HG03103 (cell line): ENCODE data around the gene PRRC2B.

Experiments used
- ATAC-seq: cut with Tn5 transposase; IDR thresholded peaks from one replicate; pipeline ENCODE4 v1.9.1; 2021; ENCODE audit warnings: low read depth; ENCODE audit not compliant: unreplicated experiment

The PRRC2B gene

DNA sequence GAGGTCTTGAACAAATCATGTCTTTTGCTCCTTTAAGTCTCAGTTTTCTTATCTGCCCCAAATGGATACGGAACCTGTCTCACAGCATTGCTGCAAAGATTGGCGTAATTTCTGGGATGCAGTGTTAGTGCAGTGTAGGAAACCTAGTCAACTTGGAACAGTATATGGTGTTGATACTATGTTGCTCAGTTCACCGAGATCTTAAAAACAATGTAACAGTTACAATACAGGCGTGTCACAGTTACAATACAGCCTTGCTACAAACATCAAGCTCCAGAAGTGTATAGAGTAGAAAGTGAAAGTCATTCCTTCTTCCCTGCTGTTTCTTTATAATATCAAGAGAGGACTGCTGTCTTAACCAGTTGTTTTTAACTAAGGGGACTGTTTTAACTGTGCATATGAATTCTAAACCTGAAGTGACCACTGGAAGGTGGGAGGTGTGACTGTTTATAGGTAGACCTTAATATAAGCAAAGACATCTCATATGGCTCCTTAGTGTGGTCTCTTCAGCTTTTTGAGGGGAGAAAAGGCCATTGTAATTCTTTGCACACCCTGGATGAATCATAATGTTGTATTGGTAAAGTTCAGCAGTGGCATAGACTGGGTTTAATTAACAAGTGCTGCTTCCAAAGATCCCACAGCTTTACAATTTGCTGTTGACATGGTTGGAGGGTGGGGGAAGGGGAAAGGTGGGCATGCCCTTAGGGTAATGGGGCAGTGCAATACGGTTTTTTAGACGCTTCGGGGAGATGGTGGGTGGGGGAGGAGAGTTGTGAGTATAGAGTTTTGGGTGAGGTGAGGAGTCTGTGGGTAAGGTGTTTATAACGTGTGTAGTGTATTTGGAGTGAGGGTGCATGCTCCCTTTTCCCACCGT is 12.9 kb downstream of the PRRC2B start:
- no peak for ATAC-seq

- no peak for ATAC-seq
These were observed 13.9 kb downstream of the PRRC2B start for GRCh38 chr9:131407717-131408195.

- ATAC-seq, result no peak
These were observed 15.6 kb downstream of the PRRC2B start for GRCh38 chr9:131409458-131409992.

DNA sequence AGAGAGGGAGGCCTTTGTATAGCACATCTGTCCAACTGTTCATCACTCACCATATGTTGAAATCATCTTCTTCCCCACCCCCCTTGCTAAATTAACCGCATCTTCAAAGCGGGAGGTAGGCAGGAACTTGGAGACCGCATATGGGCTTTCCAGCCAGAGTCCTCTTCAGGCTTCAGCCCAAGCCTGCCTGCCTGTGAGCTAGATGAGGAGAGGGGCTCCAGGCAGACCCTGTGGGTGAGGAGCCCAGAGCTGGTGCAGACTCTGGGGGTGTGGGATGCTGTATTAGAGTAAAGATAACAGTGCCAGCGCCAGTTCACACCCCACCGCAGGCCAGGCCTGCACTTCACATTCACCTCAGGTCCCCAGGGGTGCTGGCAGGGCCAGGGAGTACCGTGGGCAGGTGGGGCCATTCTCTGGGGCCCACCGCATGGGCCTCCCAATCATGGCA is 16.2 kb downstream of the PRRC2B start:
- no peak for ATAC-seq

DNA sequence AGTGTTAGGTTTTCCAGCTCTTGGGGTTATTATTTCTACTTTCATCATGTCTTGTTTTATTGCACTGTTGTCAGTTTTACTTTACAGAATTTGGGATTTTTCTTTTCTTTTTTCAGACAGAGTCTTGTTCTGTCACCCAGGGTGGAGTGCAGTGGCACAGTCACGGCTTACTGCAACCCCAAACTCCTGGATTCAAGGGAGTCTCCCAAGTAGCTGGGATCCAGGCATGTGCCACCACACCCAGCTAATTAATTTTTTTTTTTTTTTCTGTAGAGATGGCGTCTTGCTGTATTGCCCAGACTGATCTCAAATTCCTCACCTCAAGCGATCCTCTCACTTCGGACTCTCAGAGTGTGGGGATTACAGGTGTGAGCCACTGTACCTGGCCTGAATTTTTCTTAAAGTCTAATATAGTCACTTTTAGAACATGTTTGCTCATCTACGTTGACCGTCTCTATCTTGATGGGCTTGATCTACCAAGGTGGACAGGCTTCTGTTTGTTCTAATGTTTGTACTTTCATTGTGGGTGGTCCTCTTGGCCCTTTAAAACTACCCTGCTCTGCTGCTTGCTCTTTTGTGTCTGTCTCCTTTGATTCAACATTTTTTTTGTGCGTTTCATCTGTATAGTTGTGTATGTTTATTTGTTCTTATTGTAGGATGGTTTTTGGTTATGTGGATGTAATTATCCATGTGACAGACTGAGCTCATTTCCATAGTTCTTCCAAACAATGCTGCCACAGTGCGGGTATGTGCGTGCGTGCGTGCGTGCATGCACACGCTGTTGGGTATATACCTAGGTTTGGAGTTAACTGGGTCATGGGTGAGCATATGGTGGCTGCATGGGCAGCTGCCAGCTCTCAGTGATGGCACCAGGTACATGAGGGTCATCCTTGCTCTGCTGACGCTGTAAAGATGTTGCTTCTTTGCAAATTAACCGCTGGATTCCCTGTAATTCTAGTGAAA is 18.1 kb downstream of the PRRC2B start:
- ATAC-seq, result no peak

- no peak for ATAC-seq
These were observed 22.6 kb downstream of the PRRC2B start for GRCh38 chr9:131416509-131416908.

- no peak for ATAC-seq
These were observed 23.6 kb downstream of the PRRC2B start for GRCh38 chr9:131417264-131418142.

DNA sequence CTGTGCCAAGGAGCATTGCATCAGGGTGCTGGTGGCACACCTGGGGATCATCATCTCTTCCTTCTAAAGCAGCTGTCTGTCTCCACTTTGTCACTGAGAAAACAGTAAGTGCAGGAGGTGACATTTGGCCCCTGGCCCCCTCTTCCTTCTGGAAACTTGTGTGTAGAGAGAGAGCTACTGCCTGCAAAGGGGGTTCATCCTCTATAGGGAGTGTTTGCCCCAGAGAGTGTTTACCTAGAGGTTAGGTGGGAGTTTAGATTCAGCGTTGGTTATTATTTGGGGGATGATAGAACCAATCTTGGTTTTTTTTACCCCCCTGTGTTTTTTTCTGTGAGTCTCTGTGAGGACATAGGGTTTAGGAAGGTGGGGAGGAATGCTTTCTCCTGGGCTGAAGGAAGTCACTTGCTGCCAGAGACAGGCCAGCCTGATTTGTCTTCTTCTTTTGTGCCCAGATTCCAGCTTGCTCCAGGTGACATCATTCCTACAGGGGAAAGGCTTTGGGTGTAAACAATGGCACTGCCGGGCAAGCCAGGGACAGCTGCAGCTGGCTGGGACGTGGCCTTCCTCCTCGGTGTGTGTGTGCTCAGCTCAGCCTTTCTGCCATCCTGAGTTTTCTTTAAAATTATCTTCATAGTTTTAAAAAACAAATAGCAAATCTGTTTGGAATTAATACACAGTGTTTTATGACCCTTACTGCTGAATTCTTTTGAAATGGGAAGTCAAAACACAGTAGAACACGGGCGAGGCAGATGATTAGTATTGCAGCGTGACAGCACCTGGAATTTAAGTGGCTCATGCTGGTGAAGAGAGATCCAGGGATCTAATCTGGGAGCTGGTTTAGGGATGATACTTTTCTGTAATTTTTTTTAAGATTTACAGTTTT is 24.5 kb downstream of the PRRC2B start:
- no peak for ATAC-seq

- ATAC-seq, result no peak
These were observed 25.2 kb downstream of the PRRC2B start for GRCh38 chr9:131419026-131419614.

DNA sequence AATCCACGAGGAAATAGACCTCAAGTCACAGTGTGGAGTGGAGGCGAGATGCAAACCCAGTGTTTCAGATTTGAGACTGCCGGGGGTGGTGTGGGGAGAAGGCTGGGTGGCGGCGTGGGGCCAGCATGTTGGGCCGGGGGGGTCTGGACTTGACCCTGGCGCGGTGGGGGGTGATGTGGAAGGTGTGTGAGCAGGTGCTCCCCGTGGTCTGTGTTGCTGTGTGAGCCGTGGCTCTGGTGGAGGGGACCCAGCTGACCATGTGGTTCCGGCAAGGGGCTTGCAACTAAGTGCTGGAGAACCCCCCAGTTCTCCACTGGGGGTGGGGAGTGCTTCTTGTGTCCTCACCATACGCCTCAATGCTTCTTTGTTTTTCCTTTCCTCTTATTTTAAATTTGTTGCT is 25.8 kb downstream of the PRRC2B start:
- ATAC-seq, result no peak

DNA sequence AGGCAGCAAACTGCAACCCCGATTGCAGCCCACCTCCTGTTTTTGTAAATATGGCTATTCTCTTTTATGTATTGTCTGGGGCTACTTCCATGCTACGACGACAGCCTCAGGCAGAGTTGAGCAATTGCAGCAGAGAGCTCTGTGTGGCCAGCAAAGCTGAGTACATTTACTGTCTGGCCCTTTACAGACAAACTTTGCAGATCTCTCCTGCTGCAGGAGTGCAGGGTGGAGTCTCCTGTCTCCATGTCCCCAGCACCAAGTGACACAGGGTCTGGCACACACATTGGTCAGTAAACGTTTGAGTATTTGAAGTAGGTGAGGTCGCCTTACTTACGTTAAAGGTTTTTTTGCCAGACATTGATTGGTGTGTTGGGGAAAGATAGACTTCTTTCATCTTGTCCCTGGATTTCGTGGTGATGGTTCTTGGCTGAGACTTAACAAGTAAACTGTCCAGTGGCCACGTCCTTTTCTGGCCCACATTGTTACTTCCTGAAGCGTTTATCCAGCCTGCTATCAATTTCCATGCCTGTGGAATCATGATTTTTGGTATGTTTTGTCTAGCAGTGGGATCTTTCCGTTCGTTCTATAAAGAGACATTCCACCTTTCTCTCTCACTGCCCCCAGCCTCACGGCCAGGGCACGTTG is 27.2 kb downstream of the PRRC2B start:
- no peak for ATAC-seq

DNA sequence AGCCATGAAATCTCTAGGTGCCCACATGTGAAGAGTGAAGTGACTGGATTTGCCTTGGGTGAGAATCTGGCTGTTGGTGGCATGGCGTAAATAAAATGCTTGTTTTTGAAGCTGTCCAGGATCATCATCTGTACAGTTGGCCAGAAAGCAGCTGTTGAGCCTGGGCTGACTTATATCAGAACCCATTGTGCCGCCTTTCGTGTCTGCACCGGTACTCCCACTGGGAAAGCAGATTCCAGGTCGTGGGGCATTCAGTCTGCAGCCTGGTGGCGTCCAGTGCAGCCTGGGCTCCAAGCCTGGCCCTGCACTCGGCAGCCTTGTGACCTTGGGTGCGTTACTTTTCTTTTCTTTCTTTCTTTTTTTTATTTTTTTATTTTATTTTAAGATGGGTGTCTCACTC is 27.8 kb downstream of the PRRC2B start:
- ATAC-seq, result no peak

- ATAC-seq, result no peak
These were observed 28.4 kb downstream of the PRRC2B start for GRCh38 chr9:131422241-131422792.

- no peak for ATAC-seq
These were observed 29.3 kb downstream of the PRRC2B start for GRCh38 chr9:131423171-131423581.

- no peak for ATAC-seq
These were observed 32.7 kb downstream of the PRRC2B start for GRCh38 chr9:131426545-131426944.

GRCh38 chr9:131429121-131430012 is 35.5 kb downstream of the PRRC2B start:
- ATAC-seq, result no peak

DNA sequence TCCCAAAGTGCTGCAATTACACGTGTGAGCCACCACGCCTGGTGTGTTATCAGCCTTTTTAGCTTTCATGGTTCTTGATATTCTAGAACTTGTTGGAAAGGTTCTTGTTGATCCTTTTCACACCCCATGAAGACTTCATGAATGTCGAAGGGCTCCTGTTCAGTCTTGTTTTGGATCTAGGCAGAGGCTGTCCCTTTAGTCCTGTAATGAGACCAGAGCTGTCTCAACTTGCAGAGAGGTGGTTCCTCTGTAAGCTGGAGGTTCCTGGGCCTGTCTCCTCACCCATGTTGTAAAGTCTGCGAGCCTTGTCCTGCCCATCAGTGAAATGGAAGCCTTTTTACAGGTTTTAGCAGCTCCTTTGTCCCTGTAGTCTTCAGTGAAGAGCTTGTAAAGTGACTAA is 38.2 kb downstream of the PRRC2B start:
- no peak for ATAC-seq
